Measurements from ENCODE around the gene CHRNA9. TPM values are rescaled to one million over a fixed set of nuclear protein-coding genes. Genes with fewer than 3 reads are reported as not detected.

The CHRNA9 gene
- total and polyA plus RNA-seq, 2 experiments from 2014 or later, result 0.58 to 5.7 TPM

- no peaks in the 10 kb centered on the region for H3K79me2 ChIP-seq (replicated peaks; ENCODE audit: insufficient read depth)
- no peak overlapping the region for H3K4me3 ChIP-seq
- Mint-ChIP-seq H3K4me1 (no peaks in the 10 kb centered on the region), H3K4me3 (no peak overlapping the region), H3K36me3 (ENCODE audit: low read depth) (peaks cover 13% of the 10 kb centered on the region), H3K27me3 (ENCODE audit: insufficient read depth, low read depth, poor library complexity) (no peaks in the 10 kb centered on the region), H3K27ac (no peak overlapping the region), H3K9me3 (peaks cover 8% of the 10 kb centered on the region)
- peak overlapping the region; percentile 72 for H2AFZ ChIP-seq
- peaks cover 4% of the 10 kb centered on the region; the same call in 1 of the 2 replicates for H3K9me2 ChIP-seq (ENCODE audit: insufficient read depth)
- H3K4me2 ChIP-seq, result no peak overlapping the region
- H3K36me3 ChIP-seq (ENCODE audit: insufficient read depth), result no peaks in the 10 kb centered on the region
- no peak overlapping the region for H3K27ac ChIP-seq (ENCODE audit: low read depth)
- no peaks in the 10 kb centered on the region for H3K27me3 ChIP-seq (ENCODE audit: insufficient read depth)
- no peak for ATAC-seq
- TF ChIP-seq ZNF331 (CRISPR knock-in tag; IDR thresholded peaks at IDR 0.05; ENCODE audit: low read depth) (no peak), CREB1 (CRISPR knock-in tag; IDR thresholded peaks at IDR 0.05; ENCODE audit: low read depth) (no peak), ZNF114 (CRISPR knock-in tag; IDR thresholded peaks at IDR 0.05) (no peak), JUNB (IDR thresholded peaks at IDR 0.05; ENCODE audit: unreplicated experiment) (no peak), EZH2phosphoT487 (IDR thresholded peaks at IDR 0.05; ENCODE audit: unreplicated experiment) (no peak), CTCF (conservative IDR thresholded peaks at IDR 0.05; ENCODE audit: low read depth in 2 of 2) (0 out of 4 replicates have a peak, but pooled peaks of 1 of the 2 experiments have one; percentile 10)
- no peak for DNase-seq (ENCODE audit: low spot score)
- H3K4me1 ChIP-seq (ENCODE audit: insufficient read depth), result no peaks in the 10 kb centered on the region
- H3F3A ChIP-seq (replicated peaks; ENCODE audit: low read depth), result 0 out of 2 replicates have a peak, but pooled peaks cover 2% of the 10 kb centered on the region
- no peaks in the 10 kb centered on the region for H4K20me1 ChIP-seq (replicated peaks; ENCODE audit: insufficient read depth)
Measured at GRCh38 chr4:40299811-40300292, 35.3 kb upstream of the CHRNA9 start.

GRCh38 chr4:40300371-40301162 lies 34.6 kb upstream of the CHRNA9 start:
- Histone ChIP-seq H3K4me2 (no peak overlapping the region), H3K4me3 (no peak overlapping the region), H3K27ac (ENCODE audit: low read depth) (no peak overlapping the region), H3K27me3 (ENCODE audit: insufficient read depth) (no peaks in the 10 kb centered on the region), H3F3A (replicated peaks; ENCODE audit: low read depth) (no peaks in the 10 kb centered on the region), H3K9me2 (ENCODE audit: insufficient read depth) (peaks cover 4% of the 10 kb centered on the region; the same call in 1 of the 2 replicates), H3K4me1 (ENCODE audit: insufficient read depth) (no peaks in the 10 kb centered on the region; the same call in 1 of the 2 replicates), H3K79me2 (replicated peaks; ENCODE audit: insufficient read depth) (no peaks in the 10 kb centered on the region), H4K20me1 (replicated peaks; ENCODE audit: insufficient read depth) (no peaks in the 10 kb centered on the region), H3K36me3 (ENCODE audit: insufficient read depth) (no peaks in the 10 kb centered on the region), H2AFZ (peak overlapping the region; percentile 72; the same call in 1 of the 2 replicates)
- DNase-seq (ENCODE audit: low spot score) (no peak), ATAC-seq (no peak)
- no peaks in the 10 kb centered on the region; the same call in 2 of the 3 replicates for H3K4me1 Mint-ChIP-seq
- H3K27me3 Mint-ChIP-seq (ENCODE audit: insufficient read depth, low read depth, poor library complexity), result peaks cover 2% of the 10 kb centered on the region
- no peak overlapping the region for H3K4me3 Mint-ChIP-seq
- peaks cover 17% of the 10 kb centered on the region for H3K36me3 Mint-ChIP-seq (ENCODE audit: low read depth)
- H3K9me3 Mint-ChIP-seq, result peaks cover 12% of the 10 kb centered on the region
- H3K27ac Mint-ChIP-seq, result no peak overlapping the region
- TF ChIP-seq ETS1 (IDR thresholded peaks at IDR 0.05), result no peak
- no peak for TF ChIP-seq ZNF114 (CRISPR knock-in tag; IDR thresholded peaks at IDR 0.05)
- TF ChIP-seq CREB1 (CRISPR knock-in tag; IDR thresholded peaks at IDR 0.05; ENCODE audit: low read depth), result no peak
- no peak for TF ChIP-seq POLR2AphosphoS5 (IDR thresholded peaks at IDR 0.05; ENCODE audit: low read depth)
- no peak for TF ChIP-seq ZNF331 (CRISPR knock-in tag; IDR thresholded peaks at IDR 0.05; ENCODE audit: low read depth)
- no peak for TF ChIP-seq CTCF (conservative IDR thresholded peaks at IDR 0.05; ENCODE audit: low read depth in 2 of 2)
- TF ChIP-seq NANOG (IDR thresholded peaks at IDR 0.05; ENCODE audit: borderline replicate concordance), result no peak
- no peak for TF ChIP-seq EZH2 (IDR thresholded peaks at IDR 0.05; ENCODE audit: low read depth, unreplicated experiment)
